Transverse colon (tissue), 4 donors: ENCODE results near the gene RGP1. TPM values are rescaled to one million over a fixed set of nuclear protein-coding genes. Genes with fewer than 3 reads are reported as not detected.

Experiments
- DNase-seq: peaks from one replicate; pipeline ENCODE4 v3.0.0-alpha.2; 2019
- H3K27ac ChIP-seq, 4 donors: fragments of 200-600 bp; sonication (generic); 2 replicates each; pipeline ENCODE4 v1.5.1; 2016 to 2018; ENCODE audit warnings: inconsistent platforms in 4 of 4
- H3K27me3 ChIP-seq: fragments of 200-600 bp; sonication (generic); 2 replicates; pipeline ENCODE4 v1.5.1; 2017; ENCODE audit warnings: inconsistent platforms
- H3K36me3 ChIP-seq, 4 donors: fragments of 200-600 bp; sonication (generic); 2 replicates each; pipeline ENCODE4 v1.5.1; 2017 to 2019; ENCODE audit warnings: inconsistent platforms in 4 of 4
- H3K4me1 ChIP-seq, 4 donors: fragments of 200-600 bp; sonication (generic); 2 replicates each; pipeline ENCODE4 v1.5.1; 2017 to 2020; ENCODE audit warnings: inconsistent platforms in 4 of 4
- H3K4me3 ChIP-seq, 4 donors: fragments of 200-600 bp; sonication (generic); 1 replicate in 1 of 4; 2 replicates in 3 of 4; pipeline versions ENCODE4 v1.5.1 to v1.6.1; 2017 to 2019; ENCODE audit warnings: inconsistent platforms in 4 of 4
- H3K9me3 ChIP-seq, 2 donors: fragments of 200-600 bp; sonication (generic); 2 replicates each; pipeline ENCODE4 v1.5.1; 2017 to 2019; ENCODE audit warnings: inconsistent platforms in 2 of 2
- CTCF ChIP-seq, 5 experiments: fragments of 200-600 bp in 3 of 5; fragments of 450-650 bp in 2 of 5; sonication (generic) in 3 of 5; IDR thresholded peaks; 1 replicate in 2 of 5; 2 replicates in 3 of 5; pipeline ENCODE4 v1.5.1; 2016 to 2017; ENCODE audit warnings: antibody characterized with exemption in 5 of 5, inconsistent platforms in 3 of 5, mild to moderate bottlenecking in 2 of 5, moderate library complexity in 1 of 5
- EP300 ChIP-seq: sonication (generic); formaldehyde crosslinking; IDR thresholded peaks from one replicate; pipeline ENCODE4 v1.6.1; 2017; ENCODE audit warnings: antibody characterized with exemption, low read depth
- POLR2A ChIP-seq: fragments of 450-650 bp; IDR thresholded peaks from one replicate; pipeline ENCODE4 v1.6.1; 2016; ENCODE audit warnings: antibody characterized with exemption, mild to moderate bottlenecking, moderate library complexity
- POLR2AphosphoS5 ChIP-seq, 3 donors: sonication (generic); formaldehyde crosslinking; IDR thresholded peaks; one replicate each; pipeline ENCODE4 v1.6.1; 2016; ENCODE audit warnings: antibody characterized with exemption in 3 of 3
- WGBS, 2 donors: methylation state at CpG; one replicate each; pipeline ENCODE4 v1.1.5; 2018; ENCODE audit warnings: low coverage in 1 of 2; 5-methylcytosine and 5-hydroxymethylcytosine counted together
- in situ Hi-C, 4 donors: fragments of 200-750 bp; cut with MboI; loops; one replicate each; pipeline versions ENCODE4 v1.15.0 to v1.15.1; 2017; ENCODE audit warnings: low sequenced_read_pairs in 3 of 4, low pct_ligation_motif_present in 1 of 4, low pct_unique_long_range_greater_than_20kb in 1 of 4
- intact Hi-C: fragments of 100-400 bp; cut with DNase I; formaldehyde crosslinking; loops from one replicate; pipeline ENCODE4 v1.15.1; 2023; ENCODE audit warnings: low total_unique reads
- total RNA-seq, 4 donors: library from RNA; depleted of rRNA; stranded (reverse); fragments of >200 nt; gene quantifications; one replicate each; pipeline ENCODE4 v1.1.0, GENCODE V29; 2016

Gene RGP1
- total RNA-seq, 4 donors from 2014 or later: 30.3 to 47.5 (median 43.7) TPM

GRCh38 chr9:35703906-35704672, 45.0 kb upstream of the RGP1 start:
- intact Hi-C loops (no loop called here), in situ Hi-C loops (no loop called here)
- H3K27me3 ChIP-seq: no peaks in the 10 kb centered on the region
- H3K9me3 ChIP-seq: no peaks in the 10 kb centered on the region
- H3K27ac ChIP-seq: no peak overlapping the region
- H3K4me3 ChIP-seq: no peak overlapping the region
- TF ChIP-seq POLR2A: no peak
- no peak for TF ChIP-seq CTCF (IDR thresholded peaks at IDR 0.05)
- TF ChIP-seq POLR2AphosphoS5 (IDR thresholded peaks at IDR 0.05): no peak
- TF ChIP-seq EP300: no peak
- no peak for DNase-seq
- H3K36me3 ChIP-seq: peaks cover 1 to 99% (median 51%) of the 10 kb centered on the region in 4 donors
- 95% methylated on average over 25 of the region's 26 CpGs; no CpG with 5 or more reads in 1 of the 2 donors for WGBS, 2 donors
- no peaks in the 10 kb centered on the region for H3K4me1 ChIP-seq

GRCh38 chr9:35705372-35705771, 43.7 kb upstream of the RGP1 start:
- no peaks in the 10 kb centered on the region for H3K4me1 ChIP-seq
- H3K27ac ChIP-seq: no peak overlapping the region
- in situ Hi-C loops: no loop called here
- H3K9me3 ChIP-seq: no peaks in the 10 kb centered on the region
- DNase-seq: no peak
- peaks cover 1 to 95% (median 48%) of the 10 kb centered on the region in 4 donors for H3K36me3 ChIP-seq
- 94 to 100% methylated on average over 2 to 8 of the region's 8 CpGs for WGBS, 2 donors
- H3K27me3 ChIP-seq: no peaks in the 10 kb centered on the region
- no peak for TF ChIP-seq CTCF (IDR thresholded peaks at IDR 0.05)
- intact Hi-C loops: no loop called here
- no peak overlapping the region for H3K4me3 ChIP-seq

- DNase-seq: no peak
- no peaks in the 10 kb centered on the region for H3K4me1 ChIP-seq
- 93% methylated on average over 6 of the region's 7 CpGs; no CpG with 5 or more reads in 1 of the 2 donors for WGBS, 2 donors
- no peak overlapping the region for H3K4me3 ChIP-seq
- H3K27ac ChIP-seq: no peak overlapping the region
- H3K27me3 ChIP-seq: no peaks in the 10 kb centered on the region
- in situ Hi-C loops (no loop called here), intact Hi-C loops (no loop called here)
- no peaks in the 10 kb centered on the region for H3K9me3 ChIP-seq
- H3K36me3 ChIP-seq: peaks cover 1 to 96% (median 46%) of the 10 kb centered on the region in 4 donors
- TF ChIP-seq CTCF (IDR thresholded peaks at IDR 0.05): no peak
- TF ChIP-seq EP300: no peak
- TF ChIP-seq POLR2A: no peak
- no peak for TF ChIP-seq POLR2AphosphoS5 (IDR thresholded peaks at IDR 0.05)
These were observed 43.2 kb upstream of the RGP1 start for GRCh38 chr9:35705836-35706430.

- Histone ChIP-seq H3K27ac (no peak overlapping the region), H3K36me3 (peaks cover 1 to 96% (median 46%) of the 10 kb centered on the region in 4 donors), H3K4me3 (no peak overlapping the region), H3K27me3 (no peaks in the 10 kb centered on the region), H3K4me1 (no peaks in the 10 kb centered on the region), H3K9me3 (no peaks in the 10 kb centered on the region)
- WGBS, 2 donors: 88% methylated on average over 10 of the region's 10 CpGs; no CpG with 5 or more reads in 1 of the 2 donors
- no peak for DNase-seq
- intact Hi-C loops: no loop called here
- in situ Hi-C loops: no loop called here
- TF ChIP-seq CTCF (IDR thresholded peaks at IDR 0.05): no peak
- no peak for TF ChIP-seq POLR2AphosphoS5 (IDR thresholded peaks at IDR 0.05)
- TF ChIP-seq POLR2A: no peak
- TF ChIP-seq EP300: no peak
These were observed 42.1 kb upstream of the RGP1 start for GRCh38 chr9:35706951-35707350.
